Suppressor macrophage (primary cell): ENCODE data around the gene TMEM178A.
"Not testable (repeated sequence)": the region's sequence is repeated elsewhere in the genome, so short reads cannot be mapped to it uniquely, and the experiment has no call there.

Experiments
- DNase-seq, 4 experiments: peaks; one replicate each; pipeline ENCODE4 v3.0.0-alpha.2; 2020 to 2022

TMEM178A gene

DNA sequence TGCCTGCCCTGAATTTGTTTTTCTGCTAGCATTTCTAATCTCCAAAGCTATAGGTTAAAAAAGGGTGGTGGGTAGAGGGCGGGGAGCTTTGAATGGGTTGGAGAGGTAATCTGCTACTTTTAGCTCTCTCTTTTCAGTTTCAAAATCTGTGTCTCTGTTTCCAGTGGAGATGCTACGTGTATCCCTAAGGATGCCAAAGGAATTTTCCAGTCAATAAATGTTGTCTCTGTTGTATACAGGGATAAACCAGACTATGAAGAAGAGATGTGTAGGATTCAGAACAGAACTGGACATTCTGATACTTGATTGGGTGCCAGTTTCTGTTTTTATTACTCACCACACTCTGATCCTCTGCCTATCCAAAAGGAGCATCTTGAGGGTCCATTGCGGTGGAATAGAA lies 50.1 kb downstream of the TMEM178A start:
- no peak for DNase-seq

DNA sequence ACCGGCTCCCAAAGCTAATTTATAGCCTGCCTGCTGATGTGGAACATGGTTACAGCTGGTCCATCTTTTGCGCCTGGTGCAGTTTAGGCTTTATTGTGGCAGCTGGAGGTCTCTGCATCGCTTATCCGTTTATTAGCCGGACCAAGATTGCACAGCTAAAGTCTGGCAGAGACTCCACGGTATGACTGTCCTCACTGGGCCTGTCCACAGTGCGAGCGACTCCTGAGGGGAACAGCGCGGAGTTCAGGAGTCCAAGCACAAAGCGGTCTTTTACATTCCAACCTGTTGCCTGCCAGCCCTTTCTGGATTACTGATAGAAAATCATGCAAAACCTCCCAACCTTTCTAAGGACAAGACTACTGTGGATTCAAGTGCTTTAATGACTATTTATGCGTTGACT lies 51.4 kb downstream of the TMEM178A start:
- no peak for DNase-seq

DNA sequence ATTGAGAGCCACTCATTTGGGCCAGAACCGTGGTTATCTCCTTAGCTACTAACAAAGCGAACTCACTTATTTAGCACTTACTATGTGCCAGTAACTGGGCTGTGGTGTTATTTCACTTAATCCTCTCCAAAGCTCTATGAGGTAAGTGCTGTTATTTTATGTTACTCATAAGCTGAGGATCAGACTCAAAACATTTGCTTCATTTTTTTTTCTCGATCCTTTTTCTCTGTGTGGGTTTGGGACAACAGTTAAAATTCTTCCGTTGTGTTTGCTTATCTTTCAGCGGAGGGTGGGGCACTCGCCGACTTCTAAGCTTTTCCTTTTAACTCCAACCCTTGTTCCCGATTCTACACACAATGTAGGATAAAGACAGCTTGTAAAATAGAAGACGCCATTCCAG lies 52.8 kb downstream of the TMEM178A start:
- DNase-seq = no peak

DNA sequence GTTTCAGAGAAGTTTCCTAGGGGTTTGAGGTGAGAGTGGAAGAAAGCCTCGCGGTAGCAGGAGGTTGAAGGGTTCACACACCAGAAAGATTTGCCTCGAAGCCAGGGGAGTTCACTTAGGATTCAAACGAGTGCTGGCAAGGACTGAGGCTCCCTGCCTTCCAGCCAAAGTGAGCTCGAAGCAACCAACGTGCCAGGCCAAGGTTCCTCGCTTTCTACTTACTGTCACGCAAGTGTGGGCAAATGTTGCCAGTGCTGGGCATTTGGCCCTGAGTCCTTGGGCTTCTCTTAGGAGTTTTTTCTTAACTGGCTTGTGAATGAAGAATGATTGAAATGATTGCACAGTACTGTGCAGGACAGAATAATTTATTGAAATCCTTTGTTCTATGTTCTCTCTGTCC lies 53.6 kb downstream of the TMEM178A start:
- DNase-seq = no peak

DNA sequence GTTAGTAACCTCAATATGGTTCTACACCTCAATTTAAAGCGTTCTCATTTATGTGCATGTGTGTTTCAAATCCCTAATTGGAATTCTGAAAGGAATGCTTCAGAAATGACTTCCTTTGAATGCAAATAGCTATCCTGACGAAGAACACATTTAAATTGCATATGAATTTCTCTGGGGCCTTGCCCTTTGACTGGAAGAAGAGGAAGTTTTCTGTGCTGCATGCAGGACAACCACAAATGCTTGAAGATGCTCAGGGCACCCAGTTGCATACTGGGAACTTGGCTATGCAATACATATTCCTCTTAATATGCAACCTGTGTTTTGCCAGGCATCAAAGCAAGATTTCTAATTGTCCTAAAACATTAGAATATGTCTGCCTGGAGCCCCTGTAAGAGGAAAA lies 55.3 kb downstream of the TMEM178A start:
- no peak for DNase-seq

DNA sequence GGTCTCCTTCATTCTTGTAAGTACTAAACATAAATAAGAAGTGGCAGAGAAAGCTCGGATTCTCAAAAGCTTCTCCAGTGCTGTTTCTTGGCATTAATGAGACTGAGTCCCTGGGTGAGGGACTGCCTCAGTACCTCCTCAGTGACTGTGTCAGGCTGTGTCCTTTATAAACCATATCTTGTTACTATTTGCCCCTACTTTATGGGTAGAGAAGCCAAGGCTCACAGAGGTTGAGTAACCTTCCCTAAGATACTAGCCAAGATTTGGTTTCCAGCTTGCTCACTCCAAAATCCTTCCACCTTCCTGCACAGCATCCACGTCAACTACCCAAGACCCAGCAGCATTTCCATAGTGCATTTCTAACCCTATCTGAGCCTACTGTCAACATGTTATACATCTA lies 57.8 kb downstream of the TMEM178A start:
- no peak for DNase-seq

DNA sequence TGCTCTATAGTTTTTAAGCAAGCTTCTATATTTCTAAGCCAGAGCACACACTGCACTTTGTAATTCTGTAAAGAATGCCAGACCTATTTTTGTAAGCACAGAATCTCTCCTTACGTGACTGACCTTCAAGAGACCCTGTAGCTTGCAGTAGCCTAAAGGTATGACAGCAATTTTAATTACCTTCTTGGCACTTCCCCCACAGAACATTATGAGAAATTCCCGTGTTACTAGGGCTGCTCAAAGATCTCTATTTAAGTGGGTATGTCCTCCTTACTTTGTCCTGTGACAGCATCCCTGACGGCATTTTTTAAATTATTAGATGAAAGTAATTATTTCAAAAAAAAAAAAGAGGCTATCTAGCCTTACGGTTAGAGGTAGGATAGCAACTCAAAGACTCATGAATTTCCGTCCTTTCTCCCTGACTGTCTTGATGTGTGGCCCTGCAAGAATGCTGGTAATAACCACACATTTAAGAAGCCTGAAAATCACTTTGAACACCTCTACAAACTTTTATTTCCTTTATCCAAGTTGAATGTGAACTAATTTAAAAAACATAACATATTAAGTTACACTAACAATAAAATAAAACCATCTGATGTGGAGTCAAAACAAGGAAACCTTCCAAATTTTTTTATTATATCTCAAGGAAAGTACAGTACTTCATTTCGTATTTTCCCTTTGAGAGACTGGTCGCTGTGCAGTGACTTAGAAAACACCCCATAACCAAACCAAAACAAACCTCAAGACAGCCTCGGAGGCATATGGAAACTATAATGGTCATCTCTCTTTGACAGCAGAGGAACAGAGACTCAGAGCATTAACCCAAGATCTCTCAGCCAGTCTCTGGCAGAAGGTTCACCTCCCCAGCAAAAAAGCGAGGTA lies 58.5 kb downstream of the TMEM178A start:
- DNase-seq = no peak

DNA sequence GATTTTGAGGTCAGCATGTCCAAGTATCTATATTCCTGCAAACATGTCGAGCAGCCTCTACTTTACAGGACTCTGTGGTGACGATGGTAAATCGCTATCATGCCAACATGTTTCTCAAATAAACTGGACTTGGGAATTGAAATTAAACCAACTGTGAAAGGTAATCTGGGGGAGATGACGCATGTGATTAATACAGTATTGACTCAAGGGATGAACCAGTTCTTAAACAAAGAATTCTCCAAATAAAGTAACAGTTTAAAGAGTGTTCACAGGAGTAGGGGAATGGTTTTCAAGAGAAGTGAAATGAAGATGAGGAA lies 59.1 kb downstream of the TMEM178A start:
- DNase-seq = no peak

DNA sequence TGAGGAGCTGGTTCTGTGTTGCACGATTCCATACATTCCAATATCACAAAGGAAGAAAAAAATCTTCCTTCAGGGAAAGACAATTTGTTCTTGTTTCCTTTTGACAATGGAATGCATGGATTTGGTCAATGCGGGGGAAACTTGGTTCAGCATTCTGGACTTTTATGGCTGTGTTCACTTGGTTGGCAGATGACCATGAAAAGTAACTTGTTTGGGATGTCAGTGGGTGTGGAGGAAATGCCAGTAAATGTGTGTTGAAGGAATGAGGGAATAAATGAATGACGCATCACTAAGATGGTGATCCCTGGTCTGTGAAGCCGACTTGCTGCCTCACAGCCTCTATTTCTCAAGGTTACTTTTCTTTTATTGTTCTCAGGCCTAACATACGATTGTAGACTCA lies 59.7 kb downstream of the TMEM178A start:
- no peak for DNase-seq

DNA sequence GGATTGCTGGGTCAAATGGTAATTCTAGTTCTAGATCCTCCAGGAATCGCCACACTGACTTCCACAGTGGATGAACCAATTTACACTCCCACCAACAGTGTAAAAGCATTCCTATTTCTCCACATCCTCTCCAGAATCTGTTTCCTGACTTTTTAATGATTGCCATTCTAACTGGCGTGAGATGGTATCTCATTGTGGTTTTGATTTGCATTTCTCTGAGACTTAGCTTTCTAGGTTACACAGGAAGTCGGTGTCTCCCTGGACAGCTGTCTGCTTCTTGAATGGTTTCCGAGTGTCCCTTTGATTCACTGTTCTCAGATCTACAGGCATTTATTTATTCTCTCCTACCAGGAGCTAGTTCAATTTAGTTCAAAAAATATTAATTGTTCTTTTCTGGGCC lies 62.4 kb downstream of the TMEM178A start:
- DNase-seq = not testable (repeated sequence)

DNA sequence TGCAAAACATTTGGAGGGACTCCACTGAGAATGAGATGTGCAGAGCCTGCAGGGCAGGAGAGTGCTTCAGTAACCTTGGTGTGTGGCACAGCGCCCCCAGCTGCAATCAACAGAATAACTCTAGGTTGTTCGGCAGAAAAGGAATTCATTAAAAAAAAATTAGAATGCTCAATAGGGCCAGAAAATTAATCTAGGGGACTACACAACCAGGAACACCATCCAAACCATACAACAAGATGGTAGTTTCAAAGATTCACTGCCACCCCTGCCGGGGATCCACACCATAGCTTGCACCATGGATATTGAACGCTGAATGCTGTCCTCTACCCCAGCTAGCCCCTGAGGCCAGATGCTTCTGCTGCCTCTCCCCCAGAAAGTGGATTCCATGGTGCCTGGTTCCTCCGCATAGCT lies 63.2 kb downstream of the TMEM178A start:
- DNase-seq = peak; percentile 29 to 69 (median 54)

DNA sequence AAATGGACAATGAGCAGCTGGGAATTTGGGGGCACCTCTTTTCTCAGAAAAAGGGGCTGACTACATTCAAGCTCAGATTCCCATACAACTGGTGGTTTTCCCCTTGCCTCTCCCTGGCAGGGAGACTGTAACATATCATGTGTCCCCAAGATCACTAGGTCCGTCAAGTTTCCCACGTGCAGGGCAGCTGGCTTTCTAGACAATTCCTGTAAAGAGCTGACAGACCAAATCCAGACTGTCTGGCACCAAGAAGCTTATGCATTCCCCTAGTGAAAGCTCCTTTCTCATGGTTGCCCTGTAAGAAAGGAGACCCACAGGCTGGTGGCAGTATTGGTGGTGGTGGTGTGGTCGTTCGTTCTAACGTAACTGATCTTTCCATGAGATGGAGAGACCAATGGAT lies 64.6 kb downstream of the TMEM178A start:
- no peak for DNase-seq

DNA sequence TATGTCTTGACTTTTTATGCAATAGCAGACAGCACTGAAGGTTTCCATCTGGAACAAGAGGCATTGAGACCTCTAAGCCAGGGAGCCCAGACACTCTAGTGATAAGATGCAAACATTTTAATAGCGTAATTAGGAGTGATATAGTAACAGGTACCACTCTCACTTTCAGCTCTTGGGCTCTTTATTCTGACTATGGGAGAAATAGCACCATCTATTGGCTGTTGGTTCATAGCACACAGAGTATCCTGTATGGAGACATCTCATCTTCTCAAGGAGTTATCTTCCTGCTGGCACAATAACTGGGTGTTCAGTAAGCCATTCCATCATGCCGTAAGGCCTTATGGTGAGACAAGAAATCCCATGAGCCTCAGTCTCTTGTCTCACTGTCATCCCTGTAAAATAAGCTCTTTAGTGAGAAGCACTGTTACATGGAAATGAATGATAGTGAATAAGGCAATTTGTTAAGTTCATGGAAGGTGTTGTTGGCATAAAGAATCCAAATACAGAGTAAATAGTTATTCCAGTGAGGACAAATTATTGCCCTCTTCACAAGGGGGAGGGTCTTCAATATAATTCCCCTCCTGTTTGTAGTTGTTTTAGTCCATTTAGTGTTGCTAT lies 65.1 kb downstream of the TMEM178A start:
- peak in 3 of 4 experiments; percentile 16 to 54 (median 36) for DNase-seq

DNA sequence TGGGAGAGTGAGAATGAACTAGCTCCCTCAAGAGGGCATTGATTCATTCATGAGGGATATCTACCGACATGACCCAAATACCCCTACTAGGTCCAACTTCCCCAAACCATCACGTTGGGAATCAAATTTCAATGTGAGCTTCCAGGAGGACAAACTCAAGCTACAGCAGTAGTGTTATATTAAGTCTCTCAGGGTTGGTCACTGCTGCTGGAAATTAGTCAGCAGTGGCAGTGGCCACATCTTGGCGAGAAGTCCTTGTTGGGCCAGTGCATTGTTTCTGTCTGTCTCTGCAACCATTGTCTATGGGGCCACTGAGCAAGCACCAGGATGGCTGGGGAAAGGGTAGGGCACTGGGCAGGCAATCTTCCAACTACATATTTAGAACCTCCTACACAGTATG lies 65.8 kb downstream of the TMEM178A start:
- DNase-seq = no peak

DNA sequence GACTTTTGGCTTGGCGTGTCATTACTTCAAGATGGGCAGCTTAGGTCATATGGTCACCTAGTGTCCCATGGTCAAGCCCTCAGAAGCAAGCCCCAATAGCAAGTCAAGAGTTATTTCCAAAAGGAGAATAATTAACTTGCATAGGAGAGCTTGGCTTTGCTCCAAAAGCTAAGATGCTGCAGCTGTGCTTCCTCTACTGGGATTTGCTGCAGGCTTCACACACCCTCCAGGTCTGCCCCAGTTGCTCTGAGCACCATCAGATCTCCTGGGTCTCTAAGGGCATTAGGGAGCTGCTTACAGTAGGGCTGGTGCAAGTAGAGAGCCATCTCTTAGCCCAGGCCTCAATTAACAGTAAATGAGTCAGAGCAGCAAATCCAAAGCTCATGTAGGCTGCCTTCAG lies 66.8 kb downstream of the TMEM178A start:
- no peak for DNase-seq

DNA sequence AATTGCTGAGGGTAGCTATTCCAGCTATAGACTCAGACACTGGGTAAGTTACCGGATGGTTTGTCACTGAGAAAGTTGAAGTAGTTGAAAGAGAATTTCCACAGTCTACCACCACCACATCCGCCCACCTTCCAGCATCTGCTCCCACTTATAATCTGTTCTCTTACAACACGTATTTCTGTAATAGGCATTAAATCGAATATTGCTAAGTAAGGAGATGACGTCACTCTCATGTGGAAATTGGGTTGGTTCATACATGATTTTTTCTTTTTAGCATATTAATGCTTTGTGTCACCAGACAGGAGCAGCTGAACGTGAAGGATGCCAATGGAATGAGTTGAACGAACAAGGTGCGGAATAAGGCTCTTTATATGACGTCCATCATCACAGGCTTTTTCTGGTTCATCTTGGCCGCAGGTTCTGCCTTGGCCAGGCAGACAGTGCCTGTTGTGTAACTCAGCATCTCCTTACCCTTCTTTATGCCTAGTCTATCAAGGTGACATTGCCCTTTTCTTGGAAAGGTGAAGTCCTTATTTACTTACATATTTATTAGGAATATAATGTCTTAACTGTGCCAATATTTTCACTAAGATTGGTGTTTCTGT lies 67.5 kb downstream of the TMEM178A start:
- peak; percentile 54 to 75 (median 70) for DNase-seq

DNA sequence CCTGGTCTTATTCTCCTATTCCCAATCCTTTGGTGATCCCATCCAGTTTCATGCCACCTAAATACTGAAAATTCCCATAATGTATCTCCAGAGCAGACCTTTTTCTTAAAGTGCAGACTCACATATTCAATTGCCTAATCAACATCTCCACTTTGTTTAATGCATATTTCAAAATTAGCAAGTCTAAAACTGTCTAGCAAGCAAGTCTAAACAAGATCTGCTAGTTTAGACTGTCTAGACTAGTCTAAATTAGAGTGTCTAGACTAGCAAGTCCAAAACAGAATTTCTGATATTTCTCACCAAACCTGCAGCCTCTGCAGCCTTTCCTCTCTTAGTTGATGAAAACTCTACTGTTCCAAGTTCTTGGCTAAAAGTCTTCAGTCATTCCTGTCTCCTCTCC lies 68.7 kb downstream of the TMEM178A start:
- no peak for DNase-seq

DNA sequence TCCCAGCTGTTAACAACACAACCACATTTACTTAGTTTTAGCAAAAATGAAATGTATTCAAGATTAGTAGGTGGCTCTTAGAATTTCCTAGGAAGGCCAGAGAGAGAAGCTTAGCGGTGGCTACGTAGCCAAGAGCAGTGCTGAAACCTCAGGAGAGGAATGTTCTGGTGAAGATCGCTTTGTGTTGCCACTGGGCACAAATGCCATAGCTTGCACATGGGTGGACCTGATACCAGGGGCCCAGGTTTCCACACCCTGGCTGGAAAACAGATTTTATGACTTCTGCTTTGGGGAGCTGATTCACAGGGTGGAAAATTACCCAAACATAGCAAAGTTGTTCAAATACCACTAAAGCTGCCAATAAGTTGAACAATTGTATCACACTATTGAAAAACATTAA lies 69.9 kb downstream of the TMEM178A start:
- peak in 1 of 4 experiments; percentile 14 for DNase-seq

DNA sequence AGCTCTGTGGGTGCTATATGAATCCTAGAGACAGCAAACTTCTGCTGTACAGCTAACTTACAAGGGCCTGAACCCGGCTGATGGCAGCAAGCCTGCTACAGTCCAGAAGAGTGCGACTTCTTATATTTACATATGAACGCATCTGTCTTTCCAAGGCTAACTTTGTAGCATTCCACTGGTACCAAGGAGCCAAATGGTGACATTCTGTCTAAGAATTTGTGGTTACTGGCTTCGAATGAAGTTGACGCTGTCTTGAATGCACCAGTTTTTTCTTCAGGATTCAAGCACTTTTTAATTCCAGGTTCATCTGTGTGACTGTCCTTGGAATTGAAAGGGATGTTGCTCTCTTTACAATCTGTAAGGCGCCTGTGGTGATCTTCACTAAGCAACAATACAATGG lies 70.9 kb downstream of the TMEM178A start:
- no peak for DNase-seq

DNA sequence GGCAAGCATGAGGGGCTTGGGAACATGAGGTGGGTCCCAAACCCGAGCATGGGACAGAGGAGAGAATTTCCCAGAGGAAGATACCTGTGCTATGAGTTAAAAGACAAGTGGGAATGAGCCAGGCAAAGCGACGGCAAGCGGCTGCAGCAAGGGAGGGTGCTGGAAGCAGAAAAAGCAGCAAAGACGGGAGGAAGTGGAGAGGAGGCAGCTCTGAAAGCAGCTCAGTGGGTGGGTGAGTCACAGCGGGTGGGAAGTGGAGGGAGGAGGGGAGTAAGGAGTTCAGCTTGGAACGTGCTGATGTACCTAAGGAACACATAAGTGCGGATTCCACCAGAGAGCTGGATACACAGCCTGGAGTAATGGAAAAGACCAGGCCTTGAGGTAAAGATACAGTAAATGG lies 71.9 kb downstream of the TMEM178A start:
- peak; percentile 22 to 60 (median 51) for DNase-seq

DNA sequence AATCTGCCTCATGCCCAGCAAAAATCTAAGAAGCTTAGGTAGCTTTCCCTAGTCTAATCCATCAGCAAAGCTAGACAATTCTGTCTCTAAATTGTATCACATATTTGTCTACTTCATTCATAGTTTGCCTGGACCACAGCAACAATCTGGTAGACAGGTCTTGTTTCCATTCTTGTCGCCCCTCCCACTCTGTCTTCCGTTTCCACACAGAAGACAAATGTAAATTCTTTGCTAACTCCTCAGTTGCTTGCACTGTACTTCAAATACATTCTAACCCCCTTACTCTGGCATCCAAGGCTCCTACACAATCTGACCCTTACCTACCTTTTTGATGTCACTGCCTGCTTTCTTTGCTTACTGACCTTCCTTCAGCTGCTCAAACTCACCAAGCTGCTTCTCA lies 73.2 kb downstream of the TMEM178A start:
- DNase-seq = no peak

DNA sequence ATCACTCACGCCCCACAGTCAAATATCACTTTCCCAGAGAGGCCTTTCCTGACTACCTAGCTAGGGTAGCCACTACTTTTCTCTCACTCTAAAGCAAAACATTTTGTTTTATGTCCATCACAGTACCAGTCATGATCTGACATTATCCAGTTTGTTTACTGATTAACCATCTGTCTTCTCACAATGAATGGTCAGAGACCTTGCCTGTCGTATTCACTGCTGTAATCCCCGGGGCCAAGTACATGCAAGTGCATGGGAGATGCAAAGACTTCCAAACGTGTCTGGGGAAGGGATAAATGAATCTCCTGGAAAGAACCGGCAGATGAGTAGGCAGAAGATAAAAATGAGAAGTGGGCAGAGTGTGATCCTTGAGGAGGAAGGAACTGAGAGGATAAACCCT lies 73.7 kb downstream of the TMEM178A start:
- DNase-seq = peak in 2 of 4 experiments; percentile 9 to 24

DNA sequence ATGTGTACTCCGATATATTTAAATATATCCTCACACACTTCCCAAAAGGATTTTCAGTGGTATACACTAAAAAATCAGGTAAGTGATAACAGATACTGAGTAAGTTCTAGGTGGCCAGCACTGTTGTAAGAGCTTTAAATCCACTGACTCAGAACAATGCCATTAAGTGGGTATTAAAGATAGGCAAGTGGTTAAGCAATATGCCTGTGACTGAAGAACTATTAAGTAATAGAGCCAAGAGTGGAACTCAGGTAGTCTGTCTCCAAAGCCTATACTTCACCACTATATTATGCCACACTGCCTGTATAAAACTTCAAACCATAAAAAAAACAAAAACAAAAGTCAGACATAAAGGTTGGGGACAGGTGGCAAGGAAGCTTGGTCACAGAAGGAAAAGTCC lies 76.2 kb downstream of the TMEM178A start:
- DNase-seq = no peak

DNA sequence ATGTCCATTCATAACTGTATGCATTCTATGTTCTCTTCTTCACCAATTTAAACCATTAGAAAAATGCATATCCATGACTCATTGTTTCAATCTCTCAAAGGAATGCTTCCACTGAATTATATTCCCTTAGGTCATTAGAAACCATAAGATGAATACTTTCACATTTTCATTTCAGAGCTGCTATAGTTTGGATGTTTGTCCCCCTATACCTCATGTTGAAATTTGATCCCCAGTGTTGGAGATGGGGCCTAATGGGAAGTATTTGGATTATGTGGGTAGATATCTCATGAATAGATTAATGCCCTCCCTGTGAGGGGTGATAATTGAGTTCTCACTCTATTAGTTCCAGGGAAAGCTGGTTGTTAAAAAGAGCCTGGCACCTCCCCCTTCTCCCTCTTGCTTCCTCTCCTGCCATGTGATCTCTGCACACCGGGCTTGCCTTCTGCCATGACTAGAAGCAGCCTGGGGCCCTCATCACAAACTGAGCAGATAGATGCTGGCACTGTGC lies 77.6 kb downstream of the TMEM178A start:
- DNase-seq = no peak
